GM10847 (cell line): ENCODE data around the gene DGKH.

Experiments used
- POLR2A ChIP-seq: IDR thresholded peaks from 2 replicates; pipeline ENCODE4 v1.6.1; 2011; ENCODE audit not compliant: insufficient read length; ENCODE audit errors: extremely low read depth

DGKH gene, protein sequence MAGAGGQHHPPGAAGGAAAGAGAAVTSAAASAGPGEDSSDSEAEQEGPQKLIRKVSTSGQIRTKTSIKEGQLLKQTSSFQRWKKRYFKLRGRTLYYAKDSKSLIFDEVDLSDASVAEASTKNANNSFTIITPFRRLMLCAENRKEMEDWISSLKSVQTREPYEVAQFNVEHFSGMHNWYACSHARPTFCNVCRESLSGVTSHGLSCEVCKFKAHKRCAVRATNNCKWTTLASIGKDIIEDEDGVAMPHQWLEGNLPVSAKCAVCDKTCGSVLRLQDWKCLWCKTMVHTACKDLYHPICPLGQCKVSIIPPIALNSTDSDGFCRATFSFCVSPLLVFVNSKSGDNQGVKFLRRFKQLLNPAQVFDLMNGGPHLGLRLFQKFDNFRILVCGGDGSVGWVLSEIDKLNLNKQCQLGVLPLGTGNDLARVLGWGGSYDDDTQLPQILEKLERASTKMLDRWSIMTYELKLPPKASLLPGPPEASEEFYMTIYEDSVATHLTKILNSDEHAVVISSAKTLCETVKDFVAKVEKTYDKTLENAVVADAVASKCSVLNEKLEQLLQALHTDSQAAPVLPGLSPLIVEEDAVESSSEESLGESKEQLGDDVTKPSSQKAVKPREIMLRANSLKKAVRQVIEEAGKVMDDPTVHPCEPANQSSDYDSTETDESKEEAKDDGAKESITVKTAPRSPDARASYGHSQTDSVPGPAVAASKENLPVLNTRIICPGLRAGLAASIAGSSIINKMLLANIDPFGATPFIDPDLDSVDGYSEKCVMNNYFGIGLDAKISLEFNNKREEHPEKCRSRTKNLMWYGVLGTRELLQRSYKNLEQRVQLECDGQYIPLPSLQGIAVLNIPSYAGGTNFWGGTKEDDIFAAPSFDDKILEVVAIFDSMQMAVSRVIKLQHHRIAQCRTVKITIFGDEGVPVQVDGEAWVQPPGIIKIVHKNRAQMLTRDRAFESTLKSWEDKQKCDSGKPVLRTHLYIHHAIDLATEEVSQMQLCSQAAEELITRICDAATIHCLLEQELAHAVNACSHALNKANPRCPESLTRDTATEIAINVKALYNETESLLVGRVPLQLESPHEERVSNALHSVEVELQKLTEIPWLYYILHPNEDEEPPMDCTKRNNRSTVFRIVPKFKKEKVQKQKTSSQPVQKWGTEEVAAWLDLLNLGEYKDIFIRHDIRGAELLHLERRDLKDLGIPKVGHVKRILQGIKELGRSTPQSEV

DNA sequence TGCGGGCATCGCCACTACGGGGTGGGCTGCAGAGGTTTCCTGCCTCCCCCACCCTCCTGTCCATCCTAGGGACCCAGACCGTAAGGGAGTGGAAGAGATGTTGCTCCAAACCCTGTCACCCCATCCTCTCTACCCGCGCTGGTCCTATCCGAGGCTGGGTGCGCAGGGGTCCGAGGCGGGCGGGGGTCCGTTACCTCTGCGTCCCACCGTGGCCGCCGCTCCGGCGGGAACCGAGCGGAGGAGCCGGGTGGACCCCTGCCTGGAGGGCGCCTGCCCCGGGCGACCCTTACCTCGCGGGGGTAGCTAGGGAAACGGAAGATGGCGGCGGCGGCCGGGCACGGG, at the start of gene DGKH:
Gene DGKH (plus strand): TSS at position 307 of the 342 bp plus-strand sequence. CDS start 126 bp downstream, outside the sequence.
- no peak for TF ChIP-seq POLR2A

- TF ChIP-seq POLR2A, result no peak
Observed at GRCh38 chr13:42000846-42001245, 47.6 kb upstream of the DGKH start.

GRCh38 chr13:42001580-42001979, 46.9 kb upstream of the DGKH start:
- no peak for TF ChIP-seq POLR2A

DNA sequence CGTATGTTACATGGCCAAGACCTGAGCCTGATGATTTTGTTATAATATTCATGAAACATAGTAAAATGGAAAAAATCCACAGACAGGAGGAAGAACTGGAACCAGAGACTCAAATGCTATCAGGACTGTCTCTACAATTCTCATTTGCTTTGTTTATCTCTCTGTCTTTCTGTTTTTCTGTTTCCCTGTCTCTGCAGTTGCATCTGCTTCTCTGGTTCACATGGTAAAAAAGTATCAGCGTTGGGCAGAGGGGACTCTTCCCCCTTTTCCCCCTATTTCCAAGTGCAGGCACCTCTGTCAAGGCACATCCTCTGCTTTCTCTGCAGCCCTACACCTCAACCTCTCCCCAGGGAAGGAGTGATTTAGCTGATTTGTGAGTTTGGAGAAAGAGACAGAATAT, 46.4 kb upstream of the DGKH start:
- no peak for TF ChIP-seq POLR2A

- no peak for TF ChIP-seq POLR2A
Observed at GRCh38 chr13:42007844-42008243, 40.6 kb upstream of the DGKH start.

- TF ChIP-seq POLR2A, result no peak
Observed at GRCh38 chr13:42009057-42009456, 39.4 kb upstream of the DGKH start.

DNA sequence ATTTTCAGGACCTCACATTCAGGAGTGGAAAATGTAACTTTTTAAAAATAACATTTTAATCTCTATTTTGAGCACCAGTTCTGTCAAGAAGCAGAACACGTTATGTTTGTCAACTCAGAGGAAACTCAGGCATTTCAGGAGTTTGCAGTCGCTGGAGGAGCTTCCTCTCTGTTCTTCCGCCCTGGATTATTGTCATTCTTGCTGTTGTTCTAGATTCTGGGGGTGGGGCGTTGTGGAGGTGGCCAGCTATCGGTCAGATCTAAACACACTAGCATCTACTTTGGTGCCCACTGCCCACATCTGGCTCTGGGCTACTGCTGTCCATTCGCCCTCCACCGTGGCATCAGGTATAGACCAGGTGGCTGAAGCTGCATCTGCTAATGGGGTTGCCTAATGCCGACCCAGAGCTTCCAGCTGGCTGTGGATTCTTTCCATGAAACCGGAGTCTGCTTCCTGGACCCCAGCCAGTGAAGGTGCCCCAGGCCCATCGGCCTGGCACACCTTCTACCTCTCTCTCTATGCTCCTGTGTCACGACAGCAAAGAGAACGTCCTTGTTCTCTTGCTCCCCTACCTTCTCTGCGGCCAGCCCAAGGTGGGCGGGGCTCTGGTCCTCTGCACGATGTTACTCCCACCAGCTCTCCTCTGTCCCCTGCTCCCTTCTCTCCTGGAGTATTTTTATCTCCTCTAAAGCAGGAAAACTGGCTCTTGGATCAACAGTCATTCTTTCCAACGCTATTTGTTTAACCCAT, 36.7 kb upstream of the DGKH start:
- no peak for TF ChIP-seq POLR2A

DNA sequence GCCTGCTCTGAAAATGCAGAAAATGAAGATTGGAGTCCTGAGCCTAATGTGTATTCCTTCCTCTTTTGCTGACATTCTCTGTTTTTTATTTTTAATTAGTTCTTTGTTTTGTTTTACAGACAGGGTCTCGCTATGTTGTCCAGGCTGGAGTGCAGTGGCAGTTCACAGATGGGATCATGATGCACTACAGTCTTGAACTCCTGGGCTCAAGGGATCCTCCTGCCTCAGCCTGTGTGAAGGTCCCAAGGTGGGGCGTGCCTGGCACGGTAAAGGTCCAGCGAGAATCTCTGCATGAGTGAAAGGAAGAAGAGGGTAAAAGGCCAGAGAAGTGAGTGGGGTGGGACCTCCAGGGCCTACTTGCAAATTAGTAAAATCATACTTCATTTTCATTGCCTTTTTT, 34.3 kb upstream of the DGKH start:
- no peak for TF ChIP-seq POLR2A

- no peak for TF ChIP-seq POLR2A
Observed at GRCh38 chr13:42017264-42017663, 31.2 kb upstream of the DGKH start.

DNA sequence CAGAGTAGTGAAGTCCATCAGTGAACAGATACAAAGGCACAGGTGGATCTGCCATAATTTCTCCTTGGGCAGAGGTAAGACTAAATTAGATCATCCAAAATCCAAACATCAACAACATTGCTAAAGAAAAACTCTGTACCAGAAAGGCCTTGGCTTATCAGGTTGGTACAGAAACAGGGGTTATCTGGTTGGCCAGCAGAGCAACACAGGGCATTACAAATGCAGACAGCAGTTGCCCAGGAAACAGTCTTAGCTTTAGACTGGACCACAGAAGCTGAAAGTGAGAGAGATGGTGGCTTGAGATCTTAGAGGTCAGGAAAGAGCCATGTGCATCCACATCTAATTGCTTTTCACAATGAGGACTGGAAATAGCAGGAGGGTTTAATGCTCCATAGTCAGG, 26.6 kb upstream of the DGKH start:
- no peak for TF ChIP-seq POLR2A

- no peak for TF ChIP-seq POLR2A
Observed at GRCh38 chr13:42022336-42022735, 26.1 kb upstream of the DGKH start.

GRCh38 chr13:42022796-42023493, 25.5 kb upstream of the DGKH start:
- no peak for TF ChIP-seq POLR2A

GRCh38 chr13:42027286-42027685, 21.2 kb upstream of the DGKH start:
- TF ChIP-seq POLR2A, result no peak

- TF ChIP-seq POLR2A, result no peak
Observed at GRCh38 chr13:42028113-42028799, 20.2 kb upstream of the DGKH start.
